ENCODE data around the gene ZNF500. TPM values are rescaled to one million over a fixed set of nuclear protein-coding genes. Genes with fewer than 3 reads are reported as not detected.

The ZNF500 gene
- total RNA-seq, 4 donors from 2014 or later, result 11.8 to 20.6 (median 17.6) TPM

DNA sequence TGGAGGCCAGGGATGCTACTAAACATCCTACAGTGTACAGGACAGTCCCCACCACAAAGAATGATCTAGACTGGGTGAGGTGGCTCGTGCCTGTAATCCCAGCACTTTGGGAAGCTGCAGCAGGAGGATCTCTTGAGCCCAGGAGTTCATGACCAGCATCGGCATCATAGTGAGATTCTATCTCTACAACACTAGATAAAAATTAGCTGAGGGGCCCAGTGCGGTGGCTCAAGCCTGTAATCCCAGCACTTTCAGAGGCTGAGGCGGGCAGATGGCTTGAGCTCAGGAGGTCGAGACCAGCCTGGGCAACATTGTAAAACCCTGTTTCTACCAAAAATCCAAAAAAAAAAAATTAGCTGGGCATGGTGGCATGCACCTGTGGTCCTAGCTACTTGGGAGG is 5.4 kb upstream of the ZNF500 start:
- Histone ChIP-seq H3K4me1 (peaks cover 0 to 8% of the 10 kb centered on the region in 2 donors), H3K27ac (no peak overlapping the region), H3K4me3 (replicated peaks in 1 of 3) (no peak overlapping the region), H3K36me3 (no peaks in the 10 kb centered on the region), H3K27me3 (no peaks in the 10 kb centered on the region), H3K9me3 (no peaks in the 10 kb centered on the region)
- intact Hi-C loops (cut with DNase I), result no loop called here
- 82 to 87% methylated on average over 4 to 5 of the region's 5 CpGs for WGBS, 2 donors
- TF ChIP-seq, protein P1, sequence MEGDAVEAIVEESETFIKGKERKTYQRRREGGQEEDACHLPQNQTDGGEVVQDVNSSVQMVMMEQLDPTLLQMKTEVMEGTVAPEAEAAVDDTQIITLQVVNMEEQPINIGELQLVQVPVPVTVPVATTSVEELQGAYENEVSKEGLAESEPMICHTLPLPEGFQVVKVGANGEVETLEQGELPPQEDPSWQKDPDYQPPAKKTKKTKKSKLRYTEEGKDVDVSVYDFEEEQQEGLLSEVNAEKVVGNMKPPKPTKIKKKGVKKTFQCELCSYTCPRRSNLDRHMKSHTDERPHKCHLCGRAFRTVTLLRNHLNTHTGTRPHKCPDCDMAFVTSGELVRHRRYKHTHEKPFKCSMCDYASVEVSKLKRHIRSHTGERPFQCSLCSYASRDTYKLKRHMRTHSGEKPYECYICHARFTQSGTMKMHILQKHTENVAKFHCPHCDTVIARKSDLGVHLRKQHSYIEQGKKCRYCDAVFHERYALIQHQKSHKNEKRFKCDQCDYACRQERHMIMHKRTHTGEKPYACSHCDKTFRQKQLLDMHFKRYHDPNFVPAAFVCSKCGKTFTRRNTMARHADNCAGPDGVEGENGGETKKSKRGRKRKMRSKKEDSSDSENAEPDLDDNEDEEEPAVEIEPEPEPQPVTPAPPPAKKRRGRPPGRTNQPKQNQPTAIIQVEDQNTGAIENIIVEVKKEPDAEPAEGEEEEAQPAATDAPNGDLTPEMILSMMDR (IDR thresholded peaks at IDR 0.05), result no peak
- TF ChIP-seq POLR2A (IDR thresholded peaks at IDR 0.05), result no peak
- no peak for DNase-seq

DNA sequence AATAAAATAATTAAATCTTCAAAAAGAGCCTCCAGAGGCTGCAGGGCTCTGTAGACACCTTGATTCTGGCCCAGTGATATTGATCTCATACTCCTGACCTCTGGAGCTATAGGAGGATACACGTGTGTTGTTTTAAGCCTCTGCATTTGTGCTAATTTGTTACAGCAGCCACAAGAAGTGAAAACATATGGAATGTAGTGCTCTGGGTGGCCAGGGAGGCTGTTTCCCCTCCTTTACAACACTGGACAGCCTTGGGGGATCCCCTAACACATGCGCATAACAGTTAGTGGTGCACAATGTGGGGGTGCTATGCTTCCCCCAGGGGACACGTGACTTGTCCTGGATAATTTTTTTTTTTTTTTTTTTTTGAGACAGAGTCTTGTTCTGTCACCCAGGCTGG is 4.7 kb upstream of the ZNF500 start:
- H3K4me1 ChIP-seq, result peaks cover 0 to 9% of the 10 kb centered on the region in 2 donors
- no peak for TF ChIP-seq POLR2A (IDR thresholded peaks at IDR 0.05)
- TF ChIP-seq, protein P1 (IDR thresholded peaks at IDR 0.05), result no peak
- intact Hi-C loops (cut with DNase I), result no loop called here
- no peaks in the 10 kb centered on the region for H3K36me3 ChIP-seq
- H3K4me3 ChIP-seq (replicated peaks in 1 of 3), result no peak overlapping the region
- H3K27ac ChIP-seq, result no peak overlapping the region
- DNase-seq, result no peak
- H3K9me3 ChIP-seq, result no peaks in the 10 kb centered on the region
- 67 to 70% methylated on average over 3 of the region's 3 CpGs for WGBS, 2 donors
- no peaks in the 10 kb centered on the region for H3K27me3 ChIP-seq

DNA sequence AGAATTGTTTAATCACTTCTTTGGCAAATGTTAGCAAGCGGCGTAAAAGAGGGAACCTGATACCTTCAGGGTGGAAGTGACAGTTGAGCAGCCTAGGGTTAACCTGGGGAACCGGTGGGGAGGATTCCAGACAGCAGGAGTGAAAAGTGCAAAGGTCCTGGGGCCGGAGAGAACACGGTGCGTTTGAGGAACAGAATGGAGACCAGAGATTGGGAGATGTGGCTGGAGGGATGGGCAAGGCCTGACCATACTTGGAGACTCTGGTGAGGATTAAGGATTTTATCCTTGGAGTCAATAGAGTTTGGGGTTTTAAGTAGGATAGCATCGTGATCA is 2.3 kb upstream of the ZNF500 start:
- intact Hi-C loops (cut with DNase I), result loop anchor here (5.0 kb wide), 1 partner anchor 33 kb away; the partner anchor contains the start of gene ROGDI
- no peak for DNase-seq
- no peaks in the 10 kb centered on the region for H3K9me3 ChIP-seq
- H3K4me1 ChIP-seq, result peaks cover 6 to 21% of the 10 kb centered on the region in 2 donors
- no peak overlapping the region for H3K27ac ChIP-seq
- H3K36me3 ChIP-seq, result peaks cover under 1% of the 10 kb centered on the region in 2 donors
- H3K4me3 ChIP-seq (replicated peaks in 1 of 3), result peak overlapping the region in 1 of 3 donors; percentile 42
- TF ChIP-seq, protein P1 (IDR thresholded peaks at IDR 0.05), result no peak
- TF ChIP-seq POLR2A (IDR thresholded peaks at IDR 0.05), result no peak
- H3K27me3 ChIP-seq, result no peaks in the 10 kb centered on the region
- WGBS, 2 donors, result 48 to 55% methylated on average over 7 of the region's 7 CpGs

DNA sequence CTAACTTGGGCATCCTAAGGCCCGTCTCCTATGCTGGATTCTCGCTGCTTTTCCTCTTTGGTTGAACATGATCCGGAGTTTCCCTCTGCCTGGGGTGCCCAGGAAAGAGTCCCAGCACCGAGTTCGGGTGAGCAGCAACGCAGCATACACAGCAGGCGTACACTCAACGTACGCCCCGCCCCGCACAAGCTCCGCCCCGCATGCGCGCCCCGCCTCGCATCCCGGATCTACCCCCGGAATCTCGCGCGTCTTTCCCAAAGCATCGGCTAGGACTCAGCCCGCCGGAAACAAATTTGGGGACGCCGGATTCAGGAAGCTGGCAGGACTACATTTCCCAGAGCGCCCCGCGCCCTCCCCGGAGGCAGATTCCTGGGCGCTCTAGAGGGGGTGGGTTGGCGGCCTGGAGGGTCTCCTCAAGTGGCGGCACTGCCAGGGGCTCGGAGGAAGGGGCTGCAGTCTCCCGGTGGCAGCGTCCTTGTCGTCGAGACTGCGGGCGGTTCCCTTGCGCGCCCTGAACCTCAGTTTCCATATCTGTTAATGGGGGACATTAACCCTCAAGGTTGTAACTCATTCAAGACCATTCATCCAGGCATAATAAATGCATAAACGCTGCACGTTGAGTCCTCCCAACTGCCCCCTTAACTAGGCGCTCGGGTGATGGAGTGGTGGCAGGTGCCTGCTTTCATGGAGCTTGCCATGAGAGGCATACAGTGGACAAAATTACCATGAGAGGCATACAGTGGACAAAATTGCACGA is 1.8 kb upstream of the ZNF500 start:
- Histone ChIP-seq H3K4me3 (replicated peaks in 1 of 3) (peak overlapping the region in 2 of 3 donors; percentile 5 to 42), H3K9me3 (no peaks in the 10 kb centered on the region), H3K36me3 (peaks cover 6% of the 10 kb centered on the region in 2 donors), H3K4me1 (peaks cover 6 to 21% of the 10 kb centered on the region in 2 donors), H3K27me3 (no peaks in the 10 kb centered on the region), H3K27ac (peak overlapping the region; percentile 62 to 77 (median 75))
- 8 to 10% methylated on average over 10 to 15 of the region's 48 CpGs for WGBS, 2 donors
- TF ChIP-seq POLR2A (IDR thresholded peaks at IDR 0.05), result peak in 1 of 2 donors; percentile 82
- TF ChIP-seq, protein P1 (IDR thresholded peaks at IDR 0.05), result no peak
- intact Hi-C loops (cut with DNase I), result loop anchor here (5.0 kb wide), 1 partner anchor 34 kb away; the partner anchor contains the start of gene ROGDI
- DNase-seq, result peak; percentile 97 to 98
